ENCODE data around the gene HAAO. TPM values are rescaled to one million over a fixed set of nuclear protein-coding genes. Genes with fewer than 3 reads are reported as not detected.

HAAO gene
- total RNA-seq, 1 donor from 2014 or later = 8.5 TPM

GRCh38 chr2:42787424-42787787 is 5.0 kb downstream of the HAAO start:
- Mint-ChIP-seq H3K4me3 (ENCODE audit: unreplicated experiment) (no peak overlapping the region), H3K27me3 (ENCODE audit: low read depth) (no peaks in the 10 kb centered on the region), H3K36me3 (ENCODE audit: low read depth) (peaks cover 3% of the 10 kb centered on the region), H3K9me3 (ENCODE audit: low read depth) (no peaks in the 10 kb centered on the region), H3K27ac (ENCODE audit: unreplicated experiment) (no peak overlapping the region), H3K4me1 (ENCODE audit: low read depth) (peaks cover 15% of the 10 kb centered on the region)
- DNase-seq (ENCODE audit: low spot score) = no peak
- TF ChIP-seq CTCF (IDR thresholded peaks at IDR 0.05) = no peak

DNA sequence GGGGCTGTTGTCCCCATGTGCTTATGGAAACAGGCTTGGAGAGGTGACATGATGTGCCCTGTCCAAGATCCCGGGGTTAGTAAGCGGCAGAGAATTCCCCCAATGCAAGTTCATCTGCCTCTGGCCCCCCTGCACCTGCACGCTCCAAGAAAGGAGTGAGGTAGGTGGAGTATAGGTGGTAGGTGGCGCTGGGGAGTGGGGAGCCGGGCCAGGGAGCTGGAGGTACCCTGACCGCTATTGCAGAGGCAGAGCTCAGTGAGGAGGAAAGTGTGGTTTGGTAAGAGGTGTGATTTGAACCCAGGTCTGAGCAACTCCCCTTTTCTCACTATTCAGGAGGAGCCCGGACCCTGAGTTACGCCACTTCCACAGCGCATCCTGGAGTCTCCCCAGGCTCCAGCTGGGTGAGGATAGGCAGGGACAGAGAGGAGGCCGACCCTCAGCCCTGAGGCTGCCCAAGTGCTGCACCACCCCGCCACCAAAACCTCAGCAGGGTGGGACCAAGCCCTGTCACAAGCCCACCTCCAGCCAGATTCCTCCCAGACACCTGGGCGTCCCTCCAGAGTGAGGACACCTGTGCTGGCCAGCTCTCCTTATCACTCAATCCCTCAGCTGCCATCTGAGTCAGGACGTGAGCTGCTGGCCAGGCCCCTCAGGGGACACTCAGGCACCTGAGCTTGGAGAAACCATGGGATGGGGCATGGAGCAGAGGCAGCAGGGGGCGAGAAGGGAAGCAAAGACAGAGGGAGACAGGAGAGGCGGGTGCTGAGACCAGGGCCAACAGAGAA is 5.6 kb downstream of the HAAO start:
- no peak for TF ChIP-seq CTCF (IDR thresholded peaks at IDR 0.05)
- Mint-ChIP-seq H3K4me1 (ENCODE audit: low read depth) (peaks cover 13% of the 10 kb centered on the region), H3K27me3 (ENCODE audit: low read depth) (no peaks in the 10 kb centered on the region), H3K9me3 (ENCODE audit: low read depth) (no peaks in the 10 kb centered on the region), H3K27ac (ENCODE audit: unreplicated experiment) (no peak overlapping the region), H3K36me3 (ENCODE audit: low read depth) (peaks cover 3% of the 10 kb centered on the region), H3K4me3 (ENCODE audit: unreplicated experiment) (no peak overlapping the region)
- DNase-seq (ENCODE audit: low spot score) = no peak

DNA sequence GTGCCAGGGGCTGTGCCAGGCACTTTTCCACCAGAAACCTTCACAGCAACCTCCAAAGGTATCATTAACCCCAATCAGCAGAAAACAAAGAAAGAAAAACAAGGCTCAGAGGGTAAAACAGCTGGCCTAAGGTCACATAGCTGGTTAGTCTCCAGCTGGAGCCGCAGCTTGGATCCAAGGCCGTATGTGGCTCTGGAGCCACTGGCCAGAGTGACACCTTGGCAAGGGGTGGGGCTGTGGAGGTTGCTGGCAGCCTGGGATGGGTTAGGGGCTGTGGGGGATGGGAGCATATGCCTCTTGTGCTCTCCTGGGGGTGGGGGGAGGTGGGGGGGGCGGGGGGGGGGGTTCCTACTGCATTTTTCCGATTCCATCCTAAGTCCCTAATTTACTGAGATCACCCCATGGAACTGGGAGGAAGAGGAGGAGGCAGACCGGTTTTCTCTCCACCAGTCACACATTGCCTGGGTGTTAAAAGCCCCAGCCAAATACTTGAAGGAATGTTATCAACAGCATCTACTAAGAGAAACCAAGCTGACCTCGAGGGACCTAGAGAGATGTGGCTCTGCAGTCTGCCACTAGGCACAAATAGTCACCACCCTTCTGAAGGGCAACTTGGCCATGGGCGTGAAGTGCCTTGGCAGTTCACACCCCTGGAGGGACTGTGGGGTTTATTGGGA is 8.0 kb downstream of the HAAO start:
- no peak for TF ChIP-seq CTCF (IDR thresholded peaks at IDR 0.05)
- no peak for DNase-seq (ENCODE audit: low spot score)
- H3K9me3 Mint-ChIP-seq (ENCODE audit: low read depth) = no peaks in the 10 kb centered on the region
- no peak overlapping the region for H3K27ac Mint-ChIP-seq (ENCODE audit: unreplicated experiment)
- peaks cover 3% of the 10 kb centered on the region for H3K4me1 Mint-ChIP-seq (ENCODE audit: low read depth)
- peaks cover 3% of the 10 kb centered on the region for H3K36me3 Mint-ChIP-seq (ENCODE audit: low read depth)
- H3K4me3 Mint-ChIP-seq (ENCODE audit: unreplicated experiment) = no peak overlapping the region
- H3K27me3 Mint-ChIP-seq (ENCODE audit: low read depth) = no peaks in the 10 kb centered on the region

- no peak overlapping the region for H3K27ac Mint-ChIP-seq (ENCODE audit: unreplicated experiment)
- no peak overlapping the region for H3K4me3 Mint-ChIP-seq (ENCODE audit: unreplicated experiment)
- no peak for DNase-seq (ENCODE audit: low spot score)
- H3K36me3 Mint-ChIP-seq (ENCODE audit: low read depth) = peaks cover 3% of the 10 kb centered on the region
- no peaks in the 10 kb centered on the region for H3K9me3 Mint-ChIP-seq (ENCODE audit: low read depth)
- H3K27me3 Mint-ChIP-seq (ENCODE audit: low read depth) = no peaks in the 10 kb centered on the region
- no peak for TF ChIP-seq CTCF (IDR thresholded peaks at IDR 0.05)
- H3K4me1 Mint-ChIP-seq (ENCODE audit: low read depth) = peaks cover 6% of the 10 kb centered on the region
Observed at GRCh38 chr2:42783511-42783910, 8.9 kb downstream of the HAAO start.

GRCh38 chr2:42781181-42781580 is 11.2 kb downstream of the HAAO start:
- H3K4me1 Mint-ChIP-seq (ENCODE audit: low read depth) = peaks cover 11% of the 10 kb centered on the region
- no peak overlapping the region for H3K27ac Mint-ChIP-seq (ENCODE audit: unreplicated experiment)

More at GRCh38 chr2:42781181-42781580, 11.2 kb downstream of the HAAO start:
- Mint-ChIP-seq H3K4me3 (ENCODE audit: unreplicated experiment) (no peak overlapping the region), H3K36me3 (ENCODE audit: low read depth) (peaks cover 3% of the 10 kb centered on the region), H3K27me3 (ENCODE audit: low read depth) (no peaks in the 10 kb centered on the region), H3K9me3 (ENCODE audit: low read depth) (no peaks in the 10 kb centered on the region)
- TF ChIP-seq CTCF (IDR thresholded peaks at IDR 0.05) = no peak
- DNase-seq (ENCODE audit: low spot score) = no peak
